ENCODE measurements around the gene PPP2R5D.

- no peak for TF ChIP-seq CTCF (conservative IDR thresholded peaks at IDR 0.05; ENCODE audit: low read length)
- no peak for TF ChIP-seq EZH2phosphoT487 (IDR thresholded peaks at IDR 0.05; ENCODE audit: borderline replicate concordance)
Measured at GRCh38 chr6:43035495-43036194, 51.3 kb downstream of the PPP2R5D start.
